ACHN (cell line): Measurements from ENCODE around the gene DAPK1.

Experiments
- DNase-seq: peaks from one replicate; pipeline ENCODE4 v3.0.0-alpha.2; 2015
- in situ Hi-C: cut with HindIII; loops from 2 replicates; pipeline ENCODE4 v1.10.0; 2017; ENCODE audit warnings: low sequenced_read_pairs, low pct_ligation_motif_present, low pct_unique_long_range_greater_than_20kb

The DAPK1 gene

GRCh38 chr9:87614397-87614796, 116.7 kb downstream of the DAPK1 start:
- in situ Hi-C loops: no loop called here
- DNase-seq: no peak

DNA sequence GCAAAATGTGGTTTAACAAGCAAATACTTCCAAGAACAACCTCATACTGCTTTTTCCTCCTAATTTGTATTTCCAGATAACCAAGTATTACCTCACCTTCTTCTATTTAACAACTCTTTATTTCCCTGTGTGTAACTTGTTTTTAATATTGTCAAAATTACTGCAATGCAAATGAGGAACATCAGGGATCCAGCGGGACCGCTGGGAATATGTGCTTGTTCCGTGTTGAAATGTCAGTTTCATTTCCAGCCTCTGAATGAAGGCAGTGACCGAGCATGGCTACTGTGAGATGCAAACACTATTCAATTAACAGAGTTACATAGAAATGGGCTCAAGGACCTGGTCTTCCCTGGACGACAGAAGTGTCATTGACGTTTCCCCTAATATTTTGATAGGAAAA, 117.5 kb downstream of the DAPK1 start:
- in situ Hi-C loops: no loop called here
- no peak for DNase-seq

DNA sequence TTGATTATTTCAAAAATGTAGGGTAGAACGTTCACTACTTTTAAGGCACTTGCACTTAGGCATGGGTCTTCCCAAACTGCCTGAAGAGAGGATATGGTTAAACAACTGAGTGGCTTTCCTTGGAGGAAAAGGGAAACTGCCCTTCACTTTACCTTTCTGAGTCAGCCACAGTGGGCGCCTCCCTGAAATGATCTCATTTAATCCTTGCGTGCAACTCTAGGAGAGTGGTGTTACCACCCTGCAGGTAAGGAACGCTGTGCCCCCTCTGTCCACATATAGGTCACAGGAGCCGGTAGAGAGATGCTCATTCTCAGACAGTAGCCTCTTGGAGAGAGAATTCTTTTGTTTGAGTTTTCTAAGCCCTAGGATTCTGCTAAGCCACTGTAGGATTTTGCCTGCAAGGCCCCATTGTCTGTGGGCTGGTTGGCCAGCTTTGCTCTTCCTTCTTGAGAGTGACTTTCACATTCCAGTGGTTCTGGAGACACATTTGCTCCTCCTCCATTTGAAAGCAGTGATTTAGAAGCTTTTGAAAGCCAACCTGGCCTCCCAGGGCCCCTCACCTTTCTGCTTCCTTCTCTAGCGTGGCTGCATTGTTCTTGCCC, 118.0 kb downstream of the DAPK1 start:
- no peak for DNase-seq
- in situ Hi-C loops: no loop called here

DNA sequence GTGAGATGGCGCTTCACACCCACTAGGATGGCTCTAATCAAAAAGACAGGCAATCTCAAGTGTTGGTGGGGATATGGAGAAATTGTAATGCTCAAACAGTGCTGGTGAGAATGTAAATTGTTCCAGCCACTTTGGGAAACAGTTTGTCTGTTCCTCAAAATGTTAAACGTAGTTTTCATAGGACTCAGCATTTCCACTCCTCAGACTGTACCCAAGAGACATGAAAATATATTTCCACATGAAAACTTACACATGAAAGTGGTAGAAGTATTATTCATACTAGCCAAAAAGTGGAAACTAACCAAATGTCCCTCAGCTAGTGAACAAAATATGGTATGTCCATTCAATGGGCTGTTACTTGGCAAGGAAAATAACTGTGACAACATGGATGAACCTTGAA, 120.6 kb downstream of the DAPK1 start:
- no peak for DNase-seq
- in situ Hi-C loops: no loop called here

- DNase-seq: no peak
- in situ Hi-C loops: no loop called here
Observed at GRCh38 chr9:87618931-87619330, 121.3 kb downstream of the DAPK1 start.

DNA sequence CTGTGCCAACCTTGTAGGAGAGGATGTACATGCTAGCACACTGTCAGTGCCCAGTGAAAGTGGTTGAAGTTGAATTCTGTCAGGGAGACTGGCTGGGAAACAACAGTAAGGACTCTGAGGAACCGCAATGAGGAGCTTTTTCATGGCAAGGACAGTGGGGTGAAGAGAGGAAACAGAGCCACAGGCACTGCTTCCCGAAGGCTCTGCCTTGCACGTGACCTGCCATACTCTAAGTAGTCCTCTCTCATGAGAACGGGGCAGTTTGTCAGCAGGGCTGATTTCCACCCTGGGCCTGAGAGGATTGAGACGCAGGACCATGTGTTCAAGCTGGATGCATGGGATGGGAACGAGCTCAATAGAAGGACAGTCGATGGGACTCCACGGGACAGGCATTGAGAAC, 121.7 kb downstream of the DAPK1 start:
- in situ Hi-C loops: no loop called here
- no peak for DNase-seq

DNA sequence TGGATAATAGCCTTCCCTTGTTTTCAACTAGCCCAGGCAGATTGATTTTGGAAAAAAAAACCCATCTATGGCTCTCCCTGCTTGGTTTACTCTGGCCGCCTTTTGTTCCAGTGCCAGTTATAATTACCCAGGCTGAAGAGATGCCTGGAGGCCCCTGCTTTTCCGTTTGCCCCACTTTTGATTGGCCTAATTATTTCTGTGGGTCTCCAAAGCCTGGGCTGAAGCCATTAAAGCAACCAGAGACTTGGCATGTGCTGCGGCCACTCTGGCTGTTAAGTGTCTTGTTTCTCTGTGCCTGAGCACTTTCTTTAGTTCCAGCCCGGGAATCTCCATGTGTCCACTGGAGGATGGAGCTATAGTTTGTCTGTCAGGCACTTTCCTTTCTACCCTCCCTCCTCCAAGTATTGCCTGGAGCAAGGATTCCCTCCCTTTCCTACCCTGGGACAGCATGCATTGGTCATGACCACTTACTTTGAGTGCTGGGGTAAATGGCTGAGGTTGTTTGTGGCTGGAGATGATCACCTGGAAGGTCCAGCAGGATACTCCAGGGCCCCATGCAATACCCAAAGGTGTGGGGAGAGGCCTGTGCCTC, 123.2 kb downstream of the DAPK1 start:
- DNase-seq: no peak
- in situ Hi-C loops: no loop called here

DNA sequence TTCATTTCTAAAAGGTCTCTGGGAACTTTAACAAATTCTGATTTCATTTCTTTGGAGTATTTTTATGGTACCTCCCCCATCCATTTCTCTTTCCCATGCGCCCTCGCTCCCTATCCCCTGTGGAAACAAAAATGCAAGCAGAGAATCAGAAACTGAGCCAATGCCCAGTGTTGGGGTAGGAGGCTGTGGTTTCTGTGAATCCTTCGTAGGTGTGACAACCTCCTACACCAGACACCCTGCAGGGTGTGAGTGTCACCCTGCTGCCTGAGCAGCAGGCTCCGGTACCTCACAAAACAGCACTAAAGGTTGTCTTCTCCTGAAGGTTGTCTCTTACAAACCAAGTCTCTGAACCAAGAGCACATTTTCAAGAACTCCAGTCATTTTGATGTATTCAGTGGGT, 124.4 kb downstream of the DAPK1 start:
- in situ Hi-C loops: no loop called here
- no peak for DNase-seq

DNA sequence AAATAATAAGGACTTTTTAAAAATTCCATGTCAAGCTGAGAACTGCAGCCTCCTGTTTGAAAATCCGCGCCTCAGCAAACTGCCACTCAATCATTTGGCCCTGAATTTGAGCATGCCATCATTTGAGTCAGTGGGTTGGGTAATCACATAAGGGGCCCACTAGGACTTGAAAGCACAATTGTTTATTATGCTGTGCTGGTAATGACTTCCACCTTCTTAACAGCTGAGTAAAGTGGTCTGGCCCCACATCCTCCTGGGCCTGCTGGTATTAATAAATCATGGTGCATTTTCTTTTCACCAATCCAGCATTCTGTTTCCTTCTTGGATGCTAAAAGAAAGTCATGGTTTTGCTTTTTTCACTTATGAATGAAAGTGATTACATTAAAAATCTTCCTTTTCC, 125.3 kb downstream of the DAPK1 start:
- in situ Hi-C loops: no loop called here
- DNase-seq: no peak

DNA sequence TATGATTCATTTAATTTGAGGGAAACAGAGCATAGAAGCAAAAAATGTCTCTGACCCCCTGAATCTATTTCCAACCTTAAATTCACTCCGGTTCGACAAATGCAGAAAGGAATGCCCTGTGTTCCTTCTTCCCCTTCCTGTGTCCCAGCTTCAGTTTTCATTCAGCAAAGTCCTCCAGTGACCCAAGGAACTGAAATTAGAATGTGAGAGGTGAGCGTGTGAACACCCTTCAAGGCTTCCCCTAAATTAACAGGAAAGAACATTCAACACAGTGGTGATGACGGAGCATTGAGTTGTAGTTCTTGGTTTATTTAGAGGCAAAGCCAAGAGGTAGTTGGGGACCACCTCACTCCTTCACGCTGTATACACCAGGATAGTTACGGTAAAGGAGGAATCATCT, 130.7 kb downstream of the DAPK1 start:
- DNase-seq: no peak
- in situ Hi-C loops: no loop called here

GRCh38 chr9:87629104-87629503, 131.4 kb downstream of the DAPK1 start:
- DNase-seq: no peak
- in situ Hi-C loops: no loop called here

GRCh38 chr9:87630266-87630665, 132.6 kb downstream of the DAPK1 start:
- no peak for DNase-seq
- in situ Hi-C loops: no loop called here

- in situ Hi-C loops: no loop called here
- DNase-seq: no peak
Observed at GRCh38 chr9:87630846-87631245, 133.2 kb downstream of the DAPK1 start.

DNA sequence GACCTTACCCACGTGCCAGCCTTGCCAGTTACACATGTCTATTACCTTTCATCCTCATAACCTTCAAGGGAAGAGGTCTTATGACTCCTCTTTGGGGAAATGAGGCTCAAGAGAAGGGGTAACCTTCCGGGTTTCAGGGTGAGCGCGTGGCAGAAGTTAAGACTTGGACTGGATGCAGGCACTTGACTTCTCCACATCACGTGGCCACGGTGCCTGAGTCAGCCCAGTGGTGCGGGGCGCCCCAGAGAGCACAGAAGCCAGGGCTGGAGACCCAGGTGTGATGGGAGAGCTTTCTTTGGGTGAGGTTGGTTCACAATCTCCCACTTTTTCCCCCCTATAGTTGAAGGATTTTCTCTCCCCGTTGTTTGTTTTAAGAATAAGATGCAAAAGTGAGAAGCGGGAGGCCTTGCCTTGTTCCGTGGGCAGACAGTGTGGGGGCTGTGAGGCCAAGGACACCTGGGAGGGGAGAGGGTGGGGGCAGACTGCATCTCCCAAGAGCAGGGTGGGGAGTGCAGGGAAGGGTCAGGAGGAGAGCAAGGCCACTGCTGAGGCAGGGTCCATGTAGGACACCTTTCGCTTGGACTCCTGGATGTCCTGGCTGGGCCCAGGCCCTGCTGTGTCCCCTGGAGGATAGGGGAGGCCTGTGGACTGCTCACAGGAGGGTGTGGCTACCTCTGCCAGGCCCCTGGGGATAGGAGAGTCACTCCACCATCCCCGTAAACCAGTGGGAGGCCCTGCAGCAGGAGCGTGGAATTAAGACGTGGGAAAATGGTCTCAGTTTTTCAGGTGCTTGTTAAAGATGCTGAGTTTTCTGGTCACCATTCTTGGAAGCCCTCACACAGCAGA, 138.2 kb downstream of the DAPK1 start:
- in situ Hi-C loops: no loop called here
- DNase-seq: no peak

- DNase-seq: no peak
- in situ Hi-C loops: no loop called here
Observed at GRCh38 chr9:87638292-87638691, 140.6 kb downstream of the DAPK1 start.

GRCh38 chr9:87639949-87640348, 142.3 kb downstream of the DAPK1 start:
- in situ Hi-C loops: no loop called here

GRCh38 chr9:87640385-87640795, 142.7 kb downstream of the DAPK1 start:
- in situ Hi-C loops: no loop called here
- no peak for DNase-seq

More at GRCh38 chr9:87639949-87640348, 142.3 kb downstream of the DAPK1 start:
- DNase-seq: no peak

GRCh38 chr9:87641067-87641466, 143.4 kb downstream of the DAPK1 start:
- in situ Hi-C loops: no loop called here
- no peak for DNase-seq

- DNase-seq: no peak
- in situ Hi-C loops: no loop called here
Observed at GRCh38 chr9:87642330-87643106, 144.9 kb downstream of the DAPK1 start.
